ENCODE data around the gene C1orf35. TPM values are rescaled to one million over a fixed set of nuclear protein-coding genes. Genes with fewer than 3 reads are reported as not detected.
A peak's percentile ranks its signal among the peaks of the same experiment; 100 is the strongest.

Gene C1orf35
- total RNA-seq, 1 experiment from 2014 or later, result 31.0 TPM

DNA sequence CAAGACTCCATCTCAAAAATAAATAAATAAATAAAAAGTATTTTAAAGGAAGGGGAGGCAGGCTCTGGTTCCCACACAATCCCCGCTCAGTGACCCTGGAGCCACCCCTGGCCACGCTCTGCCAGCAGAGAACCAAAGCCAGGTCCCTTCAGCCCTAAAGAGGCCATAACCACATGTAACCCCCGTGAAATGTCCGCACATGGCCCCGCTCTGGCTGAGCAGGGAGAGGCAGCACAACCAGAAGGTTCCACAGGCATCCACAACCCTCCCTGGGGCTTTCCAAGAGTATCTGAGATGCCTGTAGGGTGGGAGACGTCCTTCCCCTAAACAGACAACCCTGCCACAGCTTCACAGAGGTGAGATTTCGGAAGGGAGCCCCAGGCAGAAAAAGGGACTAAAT, 22.0 kb downstream of the C1orf35 start:
- no peak overlapping the region for H2AK5ac ChIP-seq (ENCODE audit: insufficient read length, low read length)
- H2BK15ac ChIP-seq (ENCODE audit: low read depth, low read length), result no peak overlapping the region
- TF ChIP-seq, protein P1, sequence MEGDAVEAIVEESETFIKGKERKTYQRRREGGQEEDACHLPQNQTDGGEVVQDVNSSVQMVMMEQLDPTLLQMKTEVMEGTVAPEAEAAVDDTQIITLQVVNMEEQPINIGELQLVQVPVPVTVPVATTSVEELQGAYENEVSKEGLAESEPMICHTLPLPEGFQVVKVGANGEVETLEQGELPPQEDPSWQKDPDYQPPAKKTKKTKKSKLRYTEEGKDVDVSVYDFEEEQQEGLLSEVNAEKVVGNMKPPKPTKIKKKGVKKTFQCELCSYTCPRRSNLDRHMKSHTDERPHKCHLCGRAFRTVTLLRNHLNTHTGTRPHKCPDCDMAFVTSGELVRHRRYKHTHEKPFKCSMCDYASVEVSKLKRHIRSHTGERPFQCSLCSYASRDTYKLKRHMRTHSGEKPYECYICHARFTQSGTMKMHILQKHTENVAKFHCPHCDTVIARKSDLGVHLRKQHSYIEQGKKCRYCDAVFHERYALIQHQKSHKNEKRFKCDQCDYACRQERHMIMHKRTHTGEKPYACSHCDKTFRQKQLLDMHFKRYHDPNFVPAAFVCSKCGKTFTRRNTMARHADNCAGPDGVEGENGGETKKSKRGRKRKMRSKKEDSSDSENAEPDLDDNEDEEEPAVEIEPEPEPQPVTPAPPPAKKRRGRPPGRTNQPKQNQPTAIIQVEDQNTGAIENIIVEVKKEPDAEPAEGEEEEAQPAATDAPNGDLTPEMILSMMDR (conservative IDR thresholded peaks at IDR 0.05), result no peak
- H2BK12ac ChIP-seq (ENCODE audit: insufficient read length, low read depth, low read length), result no peak overlapping the region
- no peak overlapping the region for H3K4ac ChIP-seq (ENCODE audit: low read depth, low read length)
- H3K23ac ChIP-seq (ENCODE audit: insufficient read length, low read depth, low read length), result no peak overlapping the region
- peaks cover 31% of the 10 kb centered on the region for H3K79me2 ChIP-seq (ENCODE audit: insufficient read depth, low read length)
- no peak overlapping the region for H2BK20ac ChIP-seq (ENCODE audit: low read depth, low read length, poor library complexity, severe bottlenecking)
- Mint-ChIP-seq H3K9me3 (0 out of 5 replicates have a peak, but pooled peaks cover 0 to 3% of the 10 kb centered on the region in 2 experiments), H3K36me3 (ENCODE audit: insufficient read depth in 1 of 3, low read depth in 3 of 3) (peaks cover 5 to 19% (median 10%) of the 10 kb centered on the region in 3 experiments), H3K4me1 (peaks cover 42 to 50% of the 10 kb centered on the region in 2 experiments), H3K27me3 (ENCODE audit: low read depth) (peaks cover 48% of the 10 kb centered on the region), H3K4me3 (peak overlapping the region; percentile 85 to 97), H3K27ac (no peak overlapping the region)
- DNase-seq, result no peak
- peak overlapping the region; percentile 16 for H3K4me2 ChIP-seq (ENCODE audit: insufficient read depth, insufficient read length, low read length)
- peaks cover 14% of the 10 kb centered on the region for H3K79me1 ChIP-seq (ENCODE audit: insufficient read depth, low read depth, low read length, poor library complexity, severe bottlenecking)
- WGBS (ENCODE audit: extremely low coverage, insufficient read length, low lambda C conversion rate), result no CpG with 5 or more reads among the region's 7 CpGs
- H3K18ac ChIP-seq (ENCODE audit: insufficient read length, low read depth, low read length), result no peak overlapping the region
- H4K20me1 ChIP-seq (ENCODE audit: control insufficient read depth, insufficient read depth, insufficient read length), result no peaks in the 10 kb centered on the region
- peaks cover 19% of the 10 kb centered on the region; the same call in 1 of the 2 replicates for H3K27me3 ChIP-seq (ENCODE audit: insufficient read depth, low read length)
- H4K8ac ChIP-seq (replicated peaks; ENCODE audit: insufficient read length, low read depth, low read length), result no peak overlapping the region
- no peaks in the 10 kb centered on the region for H3K9me3 ChIP-seq (ENCODE audit: control insufficient read depth, low read depth, low read length)
- no peak overlapping the region for H3K56ac ChIP-seq (ENCODE audit: insufficient read length, low read depth, low read length)
- H2BK5ac ChIP-seq (ENCODE audit: insufficient read length, low read length), result no peak overlapping the region
- H3K4me1 ChIP-seq (ENCODE audit: insufficient read depth, low read length), result peaks cover 6% of the 10 kb centered on the region
- H3T11ph ChIP-seq (ENCODE audit: low read length), result no peak overlapping the region
- H3K9ac ChIP-seq (ENCODE audit: extremely low read depth, insufficient read length, low read length), result no peak overlapping the region
- no peak overlapping the region for H2BK120ac ChIP-seq (ENCODE audit: low read depth, low read length, poor library complexity, severe bottlenecking)
- no peak overlapping the region for H3K14ac ChIP-seq (ENCODE audit: insufficient read depth, low read length)
- peaks cover 10% of the 10 kb centered on the region for H3K23me2 ChIP-seq (ENCODE audit: insufficient read length, low read depth, low read length, poor library complexity, severe bottlenecking)
- H4K91ac ChIP-seq (ENCODE audit: insufficient read length, low read depth, low read length), result no peak overlapping the region
- no peak overlapping the region for H4K5ac ChIP-seq (ENCODE audit: insufficient read length, low read depth, low read length)
- no peak overlapping the region for H2AFZ ChIP-seq (ENCODE audit: low read length)
- H3K27ac ChIP-seq (ENCODE audit: insufficient read length, low read depth, low read length), result no peak overlapping the region
